Measurements from ENCODE around the gene MMS22L. TPM values are rescaled to one million over a fixed set of nuclear protein-coding genes. Genes with fewer than 3 reads are reported as not detected.

MMS22L gene
- polyA plus RNA-seq, 1 experiment = 4.3 TPM

- ChIA-PET CTCF (interaction anchor here (0.7 kb wide), 1 partner anchor 1636 kb away, joined by 3 read pairs; no protein-coding TSS in a partner anchor), POLR2A (no interaction called here)
- no peaks in the 10 kb centered on the region for H3K36me3 ChIP-seq (ENCODE audit: control insufficient read depth, insufficient read depth, low read length)
- H3K4me3 ChIP-seq (ENCODE audit: low read depth, low read length) = no peak overlapping the region
- no peak for DNase-seq (ENCODE audit: low read depth)
- TF ChIP-seq CTCF (IDR thresholded peaks at IDR 0.05; ENCODE audit: insufficient read depth, low read depth, low read length) = no peak
- no peaks in the 10 kb centered on the region for H3K27me3 ChIP-seq (ENCODE audit: control insufficient read depth, insufficient read depth, low read length)
These were observed 190.2 kb downstream of the MMS22L start for GRCh38 chr6:97092673-97093305.

Data from BJ (cell line).